HCEC 1CT (cell line): ENCODE results near the gene SEMA3C.
"Not testable (repeated sequence)": the region's sequence is repeated elsewhere in the genome, so short reads cannot be mapped to it uniquely, and the experiment has no call there.

Experiments used
- DNase-seq: peaks from one replicate; pipeline ENCODE4 v3.0.0-alpha.2; 2017

Gene SEMA3C

DNA sequence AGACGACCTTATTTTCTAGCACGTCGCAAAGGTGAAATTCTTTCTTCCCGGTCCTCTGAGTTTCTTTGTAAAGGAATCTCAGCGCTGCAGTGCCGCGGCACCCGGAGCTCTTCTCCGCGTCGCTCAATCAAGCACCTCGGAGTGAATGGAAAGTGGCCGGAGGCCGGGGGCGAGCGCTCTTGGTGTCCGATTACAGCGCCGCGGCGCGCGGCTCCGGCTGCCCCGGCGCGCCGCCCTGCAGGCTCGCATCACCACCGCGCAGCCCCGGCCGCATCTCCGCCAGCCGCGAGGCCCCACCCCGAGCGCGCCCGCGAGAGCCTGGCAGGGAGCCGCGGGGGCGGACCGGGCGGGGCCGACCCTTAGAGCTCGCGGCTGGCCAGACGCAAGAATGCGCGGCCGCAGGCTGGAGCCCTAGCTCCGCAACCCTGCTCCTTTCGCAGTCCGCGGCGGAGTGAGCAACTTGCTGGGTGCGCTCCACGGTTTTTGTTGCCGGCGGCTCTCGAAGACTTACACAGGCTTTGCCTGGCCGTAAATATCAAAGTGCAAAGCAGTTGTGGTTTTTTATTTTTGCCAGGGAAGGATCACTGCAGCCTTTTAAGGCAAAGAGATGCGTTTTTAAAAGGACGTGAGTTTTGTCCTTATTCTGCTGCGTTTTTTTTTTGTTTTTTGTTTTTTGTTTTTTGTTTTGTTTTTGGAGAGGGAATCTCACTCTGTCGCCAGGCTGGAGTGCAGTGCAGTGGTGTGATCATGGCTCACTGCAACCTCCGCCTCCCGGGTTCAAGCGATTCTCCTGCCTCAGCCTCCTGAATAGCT lies at the start of gene SEMA3C:
SEMA3C (minus strand) TSS at position 143 of the 813 bp plus-strand sequence. CDS start 2,270 bp downstream, outside the sequence.
- DNase-seq = peak; percentile 96

DNA sequence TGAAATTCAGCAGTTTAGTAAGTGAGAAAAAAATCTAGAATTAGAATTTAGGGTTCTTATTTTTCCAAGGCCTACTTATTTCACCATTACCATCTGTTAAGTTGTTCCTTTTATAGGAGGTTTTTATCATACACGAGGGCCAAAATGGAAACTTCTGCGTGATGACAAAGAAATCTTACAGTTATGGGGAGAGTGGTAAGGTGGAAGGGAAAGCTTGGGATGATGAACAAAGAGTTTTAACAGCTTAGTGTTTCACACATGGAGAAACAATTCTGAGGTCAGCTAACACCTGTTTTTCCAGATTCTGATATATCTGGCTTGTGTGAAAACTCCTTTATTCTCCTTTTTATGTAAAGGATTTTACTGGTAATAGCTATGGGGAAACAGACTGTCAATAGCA lies 49.8 kb upstream of the SEMA3C start:
- no peak for DNase-seq

DNA sequence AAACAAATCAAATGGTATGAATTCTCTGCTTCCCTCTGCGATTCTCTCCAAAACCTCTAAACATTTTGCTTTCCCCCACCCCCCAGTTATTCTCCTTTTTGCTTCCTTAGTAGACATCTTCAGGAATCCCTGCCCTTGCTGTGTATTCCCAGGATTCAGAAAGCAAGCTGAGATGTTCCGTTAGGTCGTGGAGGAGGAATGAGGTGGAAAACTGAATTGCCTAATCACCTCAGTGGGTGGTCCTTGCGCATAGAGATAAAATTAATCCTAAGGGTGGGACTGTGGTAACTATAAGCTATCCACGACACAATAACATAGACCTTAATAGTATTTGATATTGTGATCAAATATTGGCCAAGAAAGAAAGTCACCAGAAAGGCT lies 49.1 kb upstream of the SEMA3C start:
- no peak for DNase-seq

DNA sequence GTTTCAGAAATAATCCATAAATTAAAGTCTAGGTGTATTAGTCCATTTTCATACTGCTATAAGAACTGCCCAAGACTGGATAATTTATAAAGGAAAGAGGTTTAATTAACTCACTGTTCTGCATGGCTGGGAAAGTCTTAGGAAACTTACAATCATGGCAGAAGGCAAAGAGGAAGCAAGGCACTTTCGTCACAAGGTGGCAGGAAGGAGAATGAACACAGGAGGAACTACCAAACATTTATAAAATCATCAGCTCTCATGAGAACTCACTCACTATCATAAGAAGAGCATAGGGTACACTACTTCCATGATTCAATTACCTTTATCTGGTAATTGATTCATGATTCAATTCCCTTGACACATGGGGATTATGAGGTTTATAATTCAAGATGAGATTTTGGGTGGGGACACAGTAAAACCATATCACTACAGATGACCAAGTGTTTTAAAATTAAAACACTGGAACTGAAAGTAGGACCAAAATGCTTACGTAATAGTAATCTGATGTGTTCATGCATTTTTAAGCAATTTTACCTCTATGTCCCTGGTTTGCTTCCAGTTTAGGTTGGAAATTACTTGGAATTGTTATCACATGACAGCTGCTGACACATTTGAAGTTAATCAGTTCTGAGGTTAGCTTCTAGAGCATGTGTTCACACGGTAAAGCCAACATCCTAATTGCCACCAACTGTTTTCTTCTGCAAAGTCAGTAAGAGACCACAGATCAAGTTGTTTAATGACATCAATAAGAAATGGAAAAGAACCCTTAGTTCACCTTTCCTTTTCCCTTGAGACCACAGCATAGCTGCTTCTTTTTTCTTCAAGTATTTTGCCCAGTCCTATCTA lies 48.4 kb upstream of the SEMA3C start:
- no peak for DNase-seq

DNA sequence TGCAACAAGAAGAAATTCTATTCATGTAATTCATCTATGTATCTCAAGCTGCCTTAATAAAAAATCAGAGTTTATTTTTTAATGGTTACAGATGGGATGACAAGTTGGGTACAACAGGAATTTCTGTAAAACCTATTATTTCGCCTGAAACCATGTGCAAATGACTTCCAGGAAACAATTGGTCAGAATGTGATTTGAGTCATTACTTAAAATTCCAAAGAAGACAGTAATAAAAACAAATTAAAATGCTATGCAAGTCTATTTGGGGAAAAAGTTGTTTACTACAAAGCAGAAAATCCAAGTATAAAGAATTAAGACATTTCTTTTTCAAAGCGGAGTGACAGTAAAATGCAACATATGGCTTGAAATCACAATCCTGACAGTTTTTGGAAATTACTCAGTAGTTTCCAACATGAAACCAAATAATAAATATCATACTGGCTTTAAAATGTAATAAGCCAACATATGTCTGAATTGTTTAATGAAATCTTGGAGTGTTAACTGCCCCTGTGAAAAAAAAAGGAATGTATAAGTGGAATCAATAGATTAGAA lies 41.5 kb upstream of the SEMA3C start:
- DNase-seq = peak; percentile 61

DNA sequence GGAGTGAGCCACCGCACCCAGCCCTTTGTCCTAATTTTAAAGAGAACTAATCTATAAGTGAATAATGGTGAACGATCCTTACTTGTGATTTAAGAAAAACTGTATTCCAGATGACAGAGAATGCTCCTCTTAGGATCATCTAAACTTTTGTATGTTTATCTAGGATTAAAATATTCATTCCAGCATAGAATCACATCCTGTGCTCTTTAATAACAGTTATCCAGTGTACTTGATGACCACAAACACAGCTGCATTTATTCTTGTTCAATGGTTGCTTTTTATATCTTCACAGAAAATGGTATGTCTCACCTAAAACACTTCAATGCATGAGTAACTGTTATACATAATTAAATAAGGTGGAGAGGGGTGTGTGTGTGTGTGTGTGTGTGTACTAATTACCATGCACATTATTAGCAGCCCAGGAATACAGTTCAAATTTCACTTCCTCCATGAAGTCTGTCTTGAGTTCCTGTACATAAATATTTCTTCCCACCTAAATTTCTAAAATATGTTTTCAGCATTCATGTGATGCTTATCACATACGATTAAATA lies 38.5 kb upstream of the SEMA3C start:
- peak; percentile 27 for DNase-seq

DNA sequence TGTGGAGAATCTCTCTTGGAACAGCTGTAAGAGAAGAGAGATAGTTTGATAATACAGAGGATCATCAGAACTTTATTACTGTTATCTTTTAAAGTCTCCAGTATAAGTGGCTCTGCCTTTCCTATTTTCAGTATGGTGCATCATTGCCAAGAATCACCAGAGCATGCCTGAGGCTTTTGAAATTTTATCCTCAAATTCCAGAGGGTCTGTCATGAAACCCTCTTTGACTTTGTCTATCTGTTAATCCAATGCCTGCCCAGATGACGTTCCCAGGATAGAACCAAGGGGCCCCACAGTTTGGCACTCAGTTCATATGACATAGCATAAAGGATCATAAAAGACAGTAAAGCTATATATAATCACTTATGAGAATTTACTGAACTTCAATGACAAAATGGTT lies 35.3 kb upstream of the SEMA3C start:
- DNase-seq = no peak

DNA sequence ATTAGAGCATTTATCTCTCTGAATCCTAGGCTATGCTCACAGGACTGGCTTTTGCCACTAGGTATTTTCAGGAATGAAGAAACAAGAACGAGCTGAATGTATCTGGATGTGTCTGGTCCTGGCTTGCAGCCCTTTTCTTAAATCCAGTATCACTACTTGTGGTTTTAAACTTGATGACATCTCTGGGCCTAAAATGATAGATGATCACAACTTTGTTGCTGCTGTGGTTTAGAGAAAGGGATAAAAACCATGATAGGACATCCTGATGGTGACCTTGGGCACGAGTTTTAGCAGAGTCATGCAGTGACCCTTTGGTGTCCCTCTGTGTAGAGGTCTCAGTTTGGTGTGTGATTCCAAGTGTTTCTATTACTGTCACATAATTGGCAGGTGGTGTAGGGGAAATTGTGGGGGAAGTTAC lies 31.7 kb upstream of the SEMA3C start:
- no peak for DNase-seq

DNA sequence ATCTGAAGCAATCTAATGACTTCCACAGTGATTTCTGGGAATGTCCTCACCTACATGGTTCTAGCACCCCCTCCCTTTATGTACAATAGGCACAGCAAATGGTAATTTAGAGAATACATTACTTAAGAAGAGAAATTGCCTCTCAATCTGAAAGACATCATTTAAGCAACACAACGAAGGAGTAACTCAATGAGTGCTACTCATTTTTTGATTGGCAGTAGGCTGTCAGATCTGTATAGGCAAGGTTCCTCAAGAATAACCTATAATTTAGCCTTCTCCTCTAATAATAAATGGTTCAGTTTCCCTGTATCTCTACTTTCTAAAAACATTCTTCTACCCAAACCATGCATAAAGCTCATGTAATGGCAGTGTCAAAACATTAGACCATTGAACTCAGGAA lies 30.6 kb upstream of the SEMA3C start:
- DNase-seq = no peak

DNA sequence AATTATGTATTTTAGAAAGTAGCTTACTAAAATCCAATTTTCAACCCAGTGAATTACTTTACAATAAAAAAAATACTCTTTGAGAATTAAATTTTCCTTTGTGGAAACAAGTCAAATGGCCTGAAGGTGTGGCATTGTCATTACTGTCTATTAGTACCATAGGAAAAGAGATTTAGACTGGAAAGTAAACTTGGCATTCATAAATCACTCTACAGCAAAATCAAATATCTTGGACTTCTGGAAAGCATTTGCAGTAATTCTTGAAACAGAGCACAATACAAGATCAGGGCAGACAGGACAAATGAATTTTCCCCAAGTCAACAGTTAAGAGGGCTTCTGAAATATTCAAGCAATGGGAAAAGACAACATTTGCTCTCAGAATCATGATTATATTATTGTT lies 28.0 kb upstream of the SEMA3C start:
- DNase-seq = no peak

DNA sequence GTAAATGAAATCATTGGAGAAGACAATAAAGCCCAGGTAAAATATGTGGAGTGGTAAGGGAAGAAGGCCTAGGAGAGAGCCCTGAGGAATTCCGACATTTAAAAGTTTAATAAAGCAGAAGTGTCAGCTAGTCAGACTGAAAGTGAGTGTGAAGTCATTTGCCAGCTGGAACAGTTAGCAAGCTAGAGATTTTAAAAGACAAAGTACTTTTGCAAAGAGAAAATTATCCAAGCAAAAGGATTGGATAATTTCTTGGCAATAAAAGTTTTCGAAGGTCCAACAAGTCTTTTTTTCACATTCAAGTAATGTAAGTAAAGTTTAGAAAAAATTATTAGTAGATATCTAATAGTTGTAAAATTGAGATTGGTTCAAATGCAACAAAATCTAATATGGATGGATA lies 27.1 kb upstream of the SEMA3C start:
- DNase-seq = no peak

DNA sequence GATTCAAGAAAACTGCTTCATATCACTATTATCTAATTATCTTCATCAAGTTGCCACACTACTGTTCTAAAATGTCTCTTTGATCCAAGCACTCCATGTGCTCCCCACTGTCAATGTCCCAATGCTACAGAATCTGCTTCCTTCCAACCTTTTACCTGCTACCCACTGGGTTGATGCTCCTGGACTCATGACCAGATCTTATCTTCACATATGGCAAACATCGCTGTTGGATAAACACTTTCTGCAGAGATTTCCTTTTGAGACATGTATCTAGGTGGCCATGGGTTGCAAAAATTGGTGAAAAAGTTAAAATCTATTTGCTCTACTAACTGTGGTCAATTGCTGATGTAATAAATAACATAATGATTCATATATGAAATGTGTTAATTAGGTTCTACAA lies 24.5 kb upstream of the SEMA3C start:
- DNase-seq = no peak

DNA sequence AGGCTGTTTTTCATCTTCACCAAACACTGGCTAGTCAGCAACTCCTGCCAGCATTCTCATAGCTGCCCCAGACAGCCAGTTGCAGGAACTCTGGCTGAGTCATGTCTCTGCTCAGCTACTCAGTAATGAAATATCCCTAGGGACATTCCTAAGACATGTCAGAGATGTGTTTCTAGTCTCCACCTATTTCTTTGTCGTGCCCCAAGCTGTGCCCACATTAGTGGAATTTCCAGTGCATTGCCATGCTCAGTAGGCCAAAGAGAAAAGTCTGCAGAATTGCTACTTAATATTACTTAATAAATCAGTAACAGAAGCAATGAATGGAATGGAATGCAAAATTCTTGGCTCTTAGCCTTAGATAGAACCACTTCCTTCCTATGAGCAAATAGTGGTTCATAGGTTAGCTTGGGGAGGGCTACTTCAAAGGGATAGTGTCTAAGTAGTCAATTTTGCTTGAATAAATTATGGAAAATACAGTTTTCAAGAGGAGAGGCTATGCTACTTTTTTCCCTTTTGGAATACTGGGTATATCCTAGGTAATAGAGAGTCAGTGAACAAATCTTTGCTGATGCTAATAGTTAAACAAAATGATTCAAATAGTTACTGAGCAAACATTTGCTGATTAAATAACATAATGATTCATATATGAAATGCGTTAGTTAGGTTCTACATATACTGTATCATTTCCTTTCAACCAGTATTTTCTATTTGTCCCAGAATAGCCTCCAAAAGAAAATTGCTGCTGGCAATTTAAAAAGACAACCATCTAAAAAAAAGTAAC lies 23.6 kb upstream of the SEMA3C start:
- peak; percentile 96 for DNase-seq

DNA sequence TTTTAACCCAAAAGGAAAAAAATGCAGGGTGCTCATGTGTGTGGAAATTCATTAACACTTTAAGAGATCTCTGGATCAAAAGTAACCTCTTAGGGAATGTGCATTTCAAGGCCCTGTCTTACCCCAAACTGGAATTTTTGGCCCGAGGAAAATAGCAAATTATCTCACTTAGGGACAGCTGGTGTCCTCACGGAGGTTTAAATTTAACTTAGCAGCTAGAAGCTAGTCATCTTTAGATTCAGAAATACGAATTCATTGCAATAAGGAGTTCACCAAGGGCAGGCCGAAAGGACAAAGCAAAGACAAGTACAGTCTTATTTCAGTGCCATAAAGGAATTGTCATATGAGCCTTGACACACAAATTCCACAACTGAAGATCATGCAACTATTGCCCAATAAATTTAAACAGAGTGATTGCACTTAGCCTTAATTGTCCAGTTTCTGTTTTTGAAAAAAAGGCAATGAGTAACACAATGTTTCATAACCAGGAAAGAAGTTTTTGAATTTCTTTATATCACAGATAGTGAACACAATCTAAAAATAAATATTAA lies 22.4 kb upstream of the SEMA3C start:
- peak; percentile 95 for DNase-seq

DNA sequence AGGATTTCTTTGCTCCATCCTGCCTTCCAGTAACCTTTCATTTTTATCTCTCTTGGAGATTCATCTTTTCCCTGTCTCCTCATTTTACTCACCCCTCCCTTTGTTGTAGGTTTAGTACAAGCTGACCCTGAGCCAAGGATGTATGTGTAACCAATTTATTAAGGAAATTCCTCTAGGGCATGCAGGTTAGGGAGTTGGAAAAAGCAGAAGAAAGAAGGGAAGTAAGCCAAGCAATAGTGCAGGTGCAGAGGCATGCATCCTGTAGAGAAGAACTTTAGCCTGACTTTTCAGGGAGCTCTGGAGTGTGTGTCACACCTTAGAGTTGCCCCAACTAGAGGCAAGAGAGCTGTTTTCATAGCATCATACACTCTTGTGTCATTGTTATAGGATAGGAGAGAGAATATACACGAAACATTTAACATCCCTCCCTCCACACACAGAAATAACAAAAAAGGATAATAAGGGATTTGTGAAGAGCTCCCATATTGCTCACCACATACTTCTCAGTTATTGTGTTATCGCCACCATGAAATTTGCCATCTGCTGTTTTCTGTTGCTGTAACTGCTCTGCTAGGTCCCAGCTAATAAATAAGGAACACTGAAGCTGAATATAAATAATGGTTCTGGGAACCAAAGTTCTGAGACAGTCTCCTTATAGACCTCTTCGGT lies 21.8 kb upstream of the SEMA3C start:
- DNase-seq = peak; percentile 31

DNA sequence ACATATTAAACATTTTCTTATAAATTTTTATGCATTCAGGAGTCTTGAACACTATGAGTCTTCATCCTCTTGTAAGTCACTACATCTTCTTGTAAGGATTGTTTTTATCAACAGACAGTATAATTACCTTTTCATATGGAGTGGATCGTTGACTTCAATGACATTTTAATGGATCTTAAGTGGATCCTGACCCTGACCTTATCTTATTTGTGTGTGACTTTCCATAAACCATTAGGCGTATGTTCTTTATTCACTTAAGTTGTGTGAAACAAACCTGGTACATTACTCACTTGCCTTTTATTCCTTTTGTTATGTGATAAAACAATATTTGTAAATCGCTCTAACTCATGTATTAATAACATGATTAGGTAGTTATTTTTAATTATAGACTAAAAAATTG lies 18.5 kb upstream of the SEMA3C start:
- DNase-seq = no peak

DNA sequence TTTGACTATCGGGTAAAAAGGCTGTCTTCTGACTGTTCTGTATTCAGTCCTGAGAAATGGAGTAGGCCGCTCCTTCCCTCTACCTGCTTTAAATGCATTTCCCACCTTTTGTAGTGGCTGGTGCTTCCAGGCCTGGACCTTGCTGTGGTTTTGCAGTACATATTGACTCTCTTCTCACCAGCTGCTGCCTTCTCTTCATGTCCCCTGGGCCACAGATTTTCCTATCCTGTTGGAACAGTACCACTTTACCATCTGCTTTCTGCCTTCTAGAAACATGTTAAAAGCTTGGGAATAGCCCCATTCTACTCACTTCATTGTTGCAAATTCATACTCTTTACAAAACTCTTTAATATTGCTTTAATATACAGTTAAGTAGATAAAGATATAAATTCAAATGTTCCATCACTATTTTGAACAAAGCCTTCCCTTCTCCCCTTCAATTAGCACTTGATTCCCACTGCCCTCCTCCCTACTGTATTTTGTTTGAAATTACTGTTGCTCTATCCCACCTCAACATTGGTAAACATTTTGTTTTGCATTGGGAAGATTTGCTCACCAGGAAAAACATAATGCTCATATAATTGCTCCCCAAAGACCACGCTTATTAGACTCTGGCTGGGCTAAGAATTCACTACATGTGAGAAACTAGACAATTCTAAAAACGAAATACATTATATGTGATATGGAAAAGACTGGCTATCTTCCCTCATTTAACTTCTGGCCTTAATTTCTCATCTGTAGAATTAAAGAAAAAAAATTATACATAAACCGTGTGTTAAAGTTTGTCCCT lies 17.3 kb upstream of the SEMA3C start:
- DNase-seq = no peak

DNA sequence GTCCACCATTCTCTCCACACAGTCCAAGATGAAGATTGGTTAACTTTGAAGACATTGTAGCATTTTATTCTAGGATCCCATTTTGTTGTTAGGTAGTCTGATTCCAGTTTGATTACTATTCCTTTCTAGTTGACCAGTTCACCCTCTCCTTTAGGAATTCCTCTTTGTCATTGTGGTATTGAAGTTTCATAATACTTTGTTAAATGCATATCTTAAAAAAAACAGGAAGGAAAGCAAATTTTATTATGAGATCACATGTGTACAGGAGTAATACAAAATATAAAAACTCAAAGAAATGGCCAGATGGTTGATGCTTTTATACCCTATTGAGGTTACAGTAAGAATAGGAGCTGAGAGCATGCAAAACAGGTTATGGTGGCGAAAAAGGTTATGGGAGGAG lies 15.5 kb upstream of the SEMA3C start:
- DNase-seq = peak; percentile 67

DNA sequence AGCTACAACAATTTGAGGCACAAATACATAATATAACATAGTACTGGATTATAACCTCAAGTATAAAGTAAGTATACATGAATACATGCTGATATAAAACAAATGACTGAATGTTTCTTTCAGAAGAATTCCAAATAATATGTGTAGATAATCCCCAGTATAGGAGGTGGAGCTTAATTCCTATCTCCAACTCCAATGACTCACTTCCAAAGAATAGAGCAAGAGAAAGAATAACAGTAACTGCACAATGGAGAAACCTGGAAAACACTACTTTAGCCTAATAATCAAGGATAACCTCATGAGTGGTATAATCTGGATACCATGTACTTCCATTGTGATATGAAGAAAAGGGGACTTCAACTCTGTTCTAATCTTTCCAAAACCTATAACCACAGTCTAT lies 13.7 kb upstream of the SEMA3C start:
- no peak for DNase-seq

DNA sequence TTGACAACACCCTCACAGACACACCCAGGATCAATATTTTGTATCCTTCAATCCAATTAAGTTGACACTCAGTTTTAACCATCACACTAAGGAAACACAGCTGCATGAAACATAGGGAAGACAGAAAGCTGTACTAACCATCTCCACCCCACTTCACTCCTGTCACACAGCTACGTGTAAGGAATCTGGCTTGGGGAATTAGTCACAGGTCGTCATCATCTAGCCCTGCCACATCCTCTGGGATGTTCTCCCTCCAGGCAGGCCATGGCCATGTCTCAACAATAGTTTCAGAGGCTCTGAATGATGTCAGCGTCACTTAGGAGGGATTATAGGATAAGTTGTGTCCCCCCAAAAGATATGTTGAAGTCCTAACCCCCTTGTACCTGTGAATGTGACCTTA lies 10.8 kb upstream of the SEMA3C start:
- DNase-seq = peak; percentile 57

DNA sequence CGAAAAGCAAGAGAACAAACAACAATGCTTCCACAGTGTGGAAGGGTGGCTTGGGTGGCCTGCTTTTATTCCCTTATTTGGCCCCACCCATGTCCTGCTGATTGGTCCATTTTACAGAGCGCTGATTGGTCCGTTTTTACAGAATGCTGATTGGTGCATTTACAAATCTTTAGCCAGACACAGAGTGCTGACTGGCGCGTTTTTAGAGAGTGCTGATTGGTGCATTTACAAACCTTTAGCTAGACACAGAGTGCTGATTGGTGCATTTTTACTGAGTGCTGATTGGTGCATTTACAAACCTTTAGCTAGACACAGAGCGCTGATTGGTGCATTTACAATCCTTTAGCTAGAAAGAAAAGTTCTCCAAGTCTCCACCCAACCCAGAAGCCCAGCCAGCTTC lies 8.1 kb upstream of the SEMA3C start:
- not testable (repeated sequence) for DNase-seq
